GM18508 (cell line): Measurements from ENCODE around the gene STOML3.

ENCODE experiments used
- ATAC-seq: cut with Tn5 transposase; IDR thresholded peaks from one replicate; pipeline ENCODE4 v1.9.1; 2021; ENCODE audit warnings: moderate number of reproducible peaks; ENCODE audit not compliant: insufficient read depth, unreplicated experiment

The STOML3 gene

DNA sequence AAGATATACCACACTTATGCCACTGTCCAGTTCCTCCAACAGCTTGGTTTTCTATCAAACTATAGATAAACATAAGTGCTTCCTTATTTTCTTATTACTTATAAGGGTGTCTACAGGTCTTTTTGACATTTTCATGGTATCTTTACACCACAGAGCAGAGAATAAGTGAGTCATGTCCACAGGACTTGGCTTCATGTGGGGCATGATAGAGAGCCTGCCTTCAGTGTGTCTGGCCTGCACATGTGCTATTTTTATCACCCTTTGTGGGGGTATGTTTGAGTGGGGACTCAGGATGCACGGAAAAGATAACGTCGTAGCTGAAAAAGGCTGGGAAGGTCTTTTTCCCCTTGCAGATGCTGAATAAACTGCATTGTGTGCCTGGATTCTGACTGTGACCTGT, 8.1 kb upstream of the STOML3 start:
- ATAC-seq = no peak

GRCh38 chr13:38993381-38993780, 2.8 kb upstream of the STOML3 start:
- no peak for ATAC-seq

DNA sequence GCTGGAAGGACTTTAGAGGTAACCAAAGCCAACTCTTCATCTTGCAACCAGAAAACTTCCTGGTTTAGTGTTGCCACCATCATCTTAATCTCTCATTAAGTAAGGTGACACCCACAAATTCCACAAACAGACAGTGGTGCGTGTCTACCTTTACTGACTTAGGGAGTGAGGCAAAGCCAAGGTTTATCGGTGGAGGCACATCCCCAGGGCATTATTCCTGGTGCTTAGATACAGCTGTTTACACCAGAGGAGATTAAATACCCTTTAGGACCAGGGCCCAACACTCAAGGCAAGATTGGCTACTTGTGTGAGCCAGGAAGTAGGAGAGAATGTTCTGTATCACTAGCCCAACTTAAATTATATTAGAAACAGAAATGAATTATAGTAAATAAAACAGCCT, 9.5 kb downstream of the STOML3 start:
- ATAC-seq = no peak

DNA sequence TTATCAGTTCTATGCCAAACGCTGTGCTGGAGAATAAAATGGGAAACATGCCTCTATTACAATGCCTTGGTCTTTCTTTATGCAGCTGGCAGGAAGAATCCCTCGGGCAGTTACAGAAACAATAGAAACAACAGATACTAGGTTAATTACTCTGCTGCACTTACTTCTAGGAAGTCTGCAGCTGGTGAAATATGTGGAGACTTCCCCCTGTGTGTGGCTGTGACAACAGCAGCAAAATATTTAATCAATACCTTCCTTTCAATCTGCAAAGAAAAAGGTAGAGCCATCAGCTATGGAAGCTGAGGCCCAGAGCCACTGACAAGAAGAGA, 9.9 kb downstream of the STOML3 start:
- no peak for ATAC-seq

GRCh38 chr13:38979891-38980749, 10.5 kb downstream of the STOML3 start:
- no peak for ATAC-seq

DNA sequence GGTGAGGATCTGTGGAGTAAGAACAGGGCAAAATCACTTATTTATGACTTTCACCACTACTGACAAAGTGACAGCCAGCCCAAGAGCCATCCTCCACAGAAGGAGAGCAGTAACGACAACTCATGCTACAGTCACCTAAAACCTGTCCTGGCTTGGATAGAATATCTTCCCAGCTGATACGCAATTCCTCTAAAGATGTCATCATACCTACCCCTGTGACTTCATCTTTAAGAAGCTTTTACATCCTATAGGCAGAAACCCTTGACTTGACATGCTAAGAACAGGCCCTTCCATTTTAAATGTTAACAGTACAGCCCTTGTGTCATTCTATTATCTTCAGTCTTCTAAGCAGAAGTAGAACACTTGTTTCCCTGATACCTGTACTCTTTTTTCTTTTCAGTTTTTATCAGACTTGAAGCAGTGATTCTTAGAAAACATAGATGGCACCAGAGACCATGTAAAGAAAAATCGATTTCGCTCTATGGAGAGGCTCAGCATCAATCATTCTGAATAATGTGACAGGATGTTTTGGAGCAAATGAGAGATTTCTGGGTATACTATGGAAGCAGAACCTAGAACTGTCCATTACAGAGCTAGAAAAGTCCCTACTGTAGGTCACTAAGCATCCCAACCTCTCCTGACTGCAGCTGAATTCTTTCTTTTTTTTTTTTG, 20.1 kb downstream of the STOML3 start:
- no peak for ATAC-seq

- no peak for ATAC-seq
These were observed 21.4 kb downstream of the STOML3 start for GRCh38 chr13:38969187-38969586.

DNA sequence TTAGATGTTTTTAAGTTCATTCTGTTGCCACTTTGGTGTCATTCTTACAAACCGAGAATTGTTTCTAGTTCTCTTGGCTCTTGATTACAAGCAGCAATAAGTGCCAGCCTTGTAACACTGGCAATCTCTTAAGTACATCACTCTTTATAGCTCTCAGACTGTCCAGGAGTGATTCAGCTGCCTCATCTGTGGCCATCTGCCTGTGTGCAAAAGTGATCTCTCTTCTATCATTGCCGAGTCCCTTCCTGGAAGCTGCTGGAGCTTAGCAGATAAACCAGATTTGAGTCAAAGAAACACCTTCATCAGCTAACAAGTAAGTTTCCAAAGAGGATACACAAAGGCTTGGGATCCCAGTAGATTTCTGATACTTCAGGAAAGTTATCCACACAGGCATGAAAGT, 23.2 kb downstream of the STOML3 start:
- ATAC-seq = no peak

- no peak for ATAC-seq
These were observed 25.4 kb downstream of the STOML3 start for GRCh38 chr13:38965281-38965680.

GRCh38 chr13:38960175-38960574, 30.5 kb downstream of the STOML3 start:
- ATAC-seq = no peak

DNA sequence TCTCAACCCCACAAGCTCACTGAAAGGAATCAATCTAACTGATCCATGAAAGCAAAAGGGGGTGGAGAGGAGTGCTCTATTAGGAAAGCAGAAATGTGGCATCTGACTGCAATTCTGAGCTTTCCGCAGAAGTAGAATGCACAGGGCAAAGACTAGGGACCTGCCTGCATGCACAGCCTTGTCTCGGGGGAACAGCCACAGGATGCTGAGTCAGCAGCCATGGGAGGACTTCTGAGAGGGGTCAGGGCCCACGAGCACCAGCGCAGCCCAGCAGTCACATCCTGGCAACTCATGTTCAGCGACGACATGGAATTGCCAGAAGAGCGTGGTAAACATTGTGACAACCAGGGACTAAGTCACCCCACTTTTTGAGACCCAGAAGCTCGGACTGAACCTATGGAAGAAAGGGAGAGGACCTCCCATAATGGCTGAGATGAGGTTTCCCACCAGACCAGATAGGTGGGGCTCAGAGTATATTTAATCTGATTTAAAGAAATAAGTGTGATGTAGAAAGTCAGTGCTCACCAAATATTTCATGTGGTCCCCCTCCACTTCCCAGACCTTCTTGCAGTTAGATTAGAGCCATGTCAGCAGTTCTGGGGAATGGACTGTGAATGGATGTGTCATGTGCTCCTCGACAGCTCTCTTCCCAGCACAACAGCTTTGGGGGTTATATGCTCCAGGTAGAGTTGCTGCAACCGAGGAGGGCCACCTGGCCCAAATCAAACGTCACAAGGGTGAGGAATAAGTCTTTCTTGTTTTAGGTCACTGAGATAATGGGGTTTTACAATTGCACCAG, 32.6 kb downstream of the STOML3 start:
- ATAC-seq = no peak

DNA sequence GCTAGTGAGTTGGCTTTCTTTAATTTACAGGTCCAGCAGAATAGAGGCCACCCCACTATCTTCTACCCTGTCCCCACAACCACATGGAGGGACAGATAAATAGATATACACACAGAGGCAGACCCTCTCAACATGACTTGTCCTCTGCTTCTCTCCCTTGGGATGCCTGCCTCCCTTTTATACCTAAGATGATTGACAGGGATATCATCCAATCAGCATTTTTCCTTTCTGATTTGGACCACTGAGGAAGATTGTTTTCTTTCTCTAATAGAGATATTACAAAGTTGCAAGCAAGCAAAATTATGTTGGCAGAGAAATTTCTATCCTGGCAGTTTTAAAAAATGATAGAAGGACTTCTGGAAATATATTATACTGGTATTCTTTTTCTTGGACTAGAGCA, 35.8 kb downstream of the STOML3 start:
- no peak for ATAC-seq

DNA sequence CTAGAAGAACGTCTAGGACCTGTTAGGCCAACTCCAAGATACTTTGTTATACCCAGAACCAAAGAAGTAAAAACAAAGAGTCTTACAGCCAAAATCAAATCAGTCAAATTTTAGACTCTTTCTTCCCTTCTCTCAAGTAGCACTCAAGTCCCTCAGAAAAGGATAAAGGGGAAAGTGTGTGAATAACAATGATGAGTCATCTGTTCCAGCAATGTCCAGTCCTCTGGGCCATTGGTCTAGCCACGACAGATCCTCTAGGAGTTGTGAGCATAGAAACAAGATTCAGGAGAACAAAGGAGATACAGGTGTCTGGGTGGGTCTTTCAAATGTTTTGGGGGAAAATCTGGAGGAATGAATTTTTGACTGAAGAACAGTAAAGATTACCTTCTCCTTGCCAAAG, 36.3 kb downstream of the STOML3 start:
- ATAC-seq = no peak

DNA sequence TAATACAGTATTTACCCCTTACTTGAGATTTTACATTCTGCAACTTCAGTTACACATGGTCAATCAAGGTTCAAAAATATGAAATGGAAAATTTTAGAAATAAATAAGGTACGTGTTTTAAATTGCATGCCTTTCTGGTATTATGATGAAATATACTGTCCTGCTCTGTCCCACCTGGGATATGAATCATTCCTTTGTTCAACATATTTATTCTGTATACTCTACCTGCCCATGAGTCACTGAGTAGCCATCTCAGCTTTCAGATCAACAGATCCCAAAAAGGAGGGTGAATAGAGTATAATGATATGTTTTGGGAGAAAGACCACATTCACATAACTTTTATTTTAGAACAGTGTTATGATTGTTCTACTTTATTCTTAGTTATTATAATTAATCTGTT, 37.8 kb downstream of the STOML3 start:
- ATAC-seq = no peak

DNA sequence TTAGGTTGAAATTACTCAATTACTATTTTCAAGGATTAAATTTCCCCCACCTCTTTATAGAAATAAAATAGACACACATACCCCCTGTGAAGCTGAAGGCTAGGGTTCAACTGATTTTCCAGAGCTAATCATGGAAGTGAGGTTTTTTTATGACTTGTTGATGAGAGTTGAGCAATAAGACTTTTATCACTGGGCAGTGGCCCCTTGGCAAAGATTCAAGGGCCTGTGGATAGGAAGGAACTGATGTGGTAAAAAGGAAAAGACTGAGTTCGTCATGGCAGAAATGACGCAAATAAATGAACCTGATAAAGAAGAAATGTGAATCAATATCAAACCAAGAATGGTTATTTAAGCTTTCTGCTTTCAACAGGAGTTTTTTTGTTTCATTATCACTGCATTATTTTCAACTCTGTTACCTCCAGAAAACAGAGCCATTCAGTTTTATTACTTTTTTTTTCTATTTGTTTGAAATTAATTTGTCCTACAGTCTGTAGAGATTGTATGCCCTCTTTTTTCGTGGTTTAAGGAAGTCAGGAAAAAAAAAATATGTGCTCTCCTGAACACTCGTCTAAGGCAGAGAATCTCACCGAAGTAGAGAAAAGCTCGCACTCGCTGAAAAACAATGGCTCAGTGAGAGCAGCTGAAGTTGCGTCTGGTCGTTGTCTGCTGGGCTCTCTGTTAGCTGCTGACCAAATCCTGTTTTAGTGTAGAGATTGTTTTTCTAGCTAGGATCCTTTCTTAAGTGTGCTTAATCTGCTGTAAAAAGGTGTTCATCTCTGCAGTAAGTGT, 38.9 kb downstream of the STOML3 start:
- no peak for ATAC-seq

DNA sequence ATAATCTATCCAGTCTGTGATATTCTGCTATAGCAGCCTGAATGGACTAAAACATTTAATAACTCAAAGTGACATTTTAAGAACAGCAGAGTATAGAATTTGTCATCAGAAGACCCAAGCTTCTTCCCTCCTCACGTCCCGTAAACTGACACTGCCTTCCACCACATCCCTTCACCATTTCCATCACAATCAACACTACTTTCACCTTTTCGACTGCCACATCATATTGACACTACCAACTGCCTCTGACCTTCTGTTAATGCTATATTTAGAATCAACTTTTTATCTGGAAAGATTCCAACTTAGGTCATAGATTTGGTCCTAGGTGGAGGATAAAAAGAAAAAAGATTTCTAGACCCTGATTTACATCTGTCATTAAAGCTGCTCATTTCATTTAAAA, 39.6 kb downstream of the STOML3 start:
- no peak for ATAC-seq

GRCh38 chr13:38947054-38947453, 43.6 kb downstream of the STOML3 start:
- no peak for ATAC-seq

DNA sequence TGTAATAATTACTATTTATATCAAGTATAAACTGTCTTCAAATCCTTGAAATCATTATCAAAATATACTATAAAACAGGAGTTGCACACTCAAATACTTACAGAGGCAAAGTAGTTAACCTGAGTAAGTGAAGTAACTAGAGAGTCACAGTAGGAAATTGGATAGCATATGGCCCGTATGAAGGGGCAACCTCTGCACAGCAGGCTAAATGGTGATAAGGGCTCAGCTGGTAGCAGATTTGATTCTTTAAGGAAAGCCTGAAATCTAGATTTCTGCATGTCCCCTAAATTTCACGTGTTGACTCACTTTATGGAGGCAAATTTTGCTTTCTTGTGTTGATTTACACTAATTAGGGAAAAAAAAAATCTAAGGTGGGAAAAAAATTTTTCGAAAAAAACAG, 46.4 kb downstream of the STOML3 start:
- ATAC-seq = no peak

- ATAC-seq = no peak
These were observed 47.4 kb downstream of the STOML3 start for GRCh38 chr13:38943231-38943630.

GRCh38 chr13:38941353-38941945, 49.2 kb downstream of the STOML3 start:
- no peak for ATAC-seq
